Prostate gland (tissue), 2 donors: ENCODE results near the gene NAA15. TPM values are rescaled to one million over a fixed set of nuclear protein-coding genes. Genes with fewer than 3 reads are reported as not detected.

Experiments used
- DNase-seq: peaks from one replicate; pipeline ENCODE4 v3.0.0-alpha.2; 2019; ENCODE audit warnings: low spot score
- H3K27ac ChIP-seq, 2 donors: fragments of 200-600 bp; sonication (generic); 2 replicates each; pipeline ENCODE4 v1.5.1; 2017 to 2019
- H3K27me3 ChIP-seq: fragments of 200-600 bp; sonication (generic); replicated peaks from 2 replicates; pipeline ENCODE4 v1.5.1; 2019; ENCODE audit not compliant: insufficient read depth
- H3K36me3 ChIP-seq, 2 donors: fragments of 200-600 bp; sonication (generic); 1 replicate in 1 of 2; 2 replicates in 1 of 2; pipeline versions ENCODE4 v1.5.1 to v1.8.1; 2017 to 2019
- H3K4me1 ChIP-seq: fragments of 200-600 bp; sonication (generic); replicated peaks from 2 replicates; pipeline ENCODE4 v1.5.1; 2019
- H3K4me3 ChIP-seq, 2 donors: fragments of 200-600 bp; sonication (generic); 2 replicates each; pipeline ENCODE4 v1.5.1; 2017 to 2019
- H3K9me3 ChIP-seq: fragments of 200-600 bp; sonication (generic); 2 replicates; pipeline ENCODE4 v1.5.1; 2017
- CTCF ChIP-seq, 4 experiments: fragments of 200-600 bp in 2 of 4; fragments of 450-650 bp in 2 of 4; sonication (generic) in 2 of 4; IDR thresholded peaks; 1 replicate in 3 of 4; 2 replicates in 1 of 4; pipeline ENCODE4 v1.5.1; 2016 to 2019; ENCODE audit warnings: antibody characterized with exemption in 4 of 4, mild to moderate bottlenecking in 2 of 4, moderate library complexity in 2 of 4
- POLR2A ChIP-seq: fragments of 450-650 bp; IDR thresholded peaks from one replicate; pipeline ENCODE4 v1.6.1; 2016; ENCODE audit warnings: antibody characterized with exemption, mild to moderate bottlenecking
- POLR2AphosphoS5 ChIP-seq: sonication (generic); formaldehyde crosslinking; IDR thresholded peaks from one replicate; pipeline ENCODE4 v1.6.1; 2017; ENCODE audit warnings: antibody characterized with exemption
- WGBS: methylation state at CpG from one replicate; pipeline ENCODE4 v1.1.5; 2018; 5-methylcytosine and 5-hydroxymethylcytosine counted together
- intact Hi-C: fragments of 100-400 bp; cut with DNase I; formaldehyde crosslinking; loops from one replicate; pipeline ENCODE4 v1.14.2; 2022
- total RNA-seq, 2 donors: library from RNA; depleted of rRNA; stranded (reverse); fragments of >200 nt; gene quantifications; one replicate each; pipeline ENCODE4 v1.1.0, GENCODE V29; 2016

The NAA15 gene
- total RNA-seq, 2 donors from 2014 or later, result 19.3 to 22.9 TPM

- H3K4me3 ChIP-seq, result no peak overlapping the region
- no peak for TF ChIP-seq CTCF (IDR thresholded peaks at IDR 0.05)
- TF ChIP-seq POLR2A, result no peak
- TF ChIP-seq POLR2AphosphoS5, result no peak
- 100% methylated on average over 1 of the region's 1 CpG for WGBS
- H3K36me3 ChIP-seq, result no peaks in the 10 kb centered on the region
- no peak for DNase-seq
- no peaks in the 10 kb centered on the region for H3K4me1 ChIP-seq
- intact Hi-C loops, result no loop called here
- no peaks in the 10 kb centered on the region for H3K9me3 ChIP-seq
- H3K27me3 ChIP-seq, result peaks cover 1% of the 10 kb centered on the region
- H3K27ac ChIP-seq, result no peak overlapping the region
Observed at GRCh38 chr4:139274790-139275189, 26.5 kb upstream of the NAA15 start.

- TF ChIP-seq POLR2A (no peak), CTCF (IDR thresholded peaks at IDR 0.05) (no peak), POLR2AphosphoS5 (no peak)
- intact Hi-C loops, result no loop called here
- WGBS, result 94% methylated on average over 4 of the region's 4 CpGs
Observed at GRCh38 chr4:139275281-139275735, 26.0 kb upstream of the NAA15 start.

DNA sequence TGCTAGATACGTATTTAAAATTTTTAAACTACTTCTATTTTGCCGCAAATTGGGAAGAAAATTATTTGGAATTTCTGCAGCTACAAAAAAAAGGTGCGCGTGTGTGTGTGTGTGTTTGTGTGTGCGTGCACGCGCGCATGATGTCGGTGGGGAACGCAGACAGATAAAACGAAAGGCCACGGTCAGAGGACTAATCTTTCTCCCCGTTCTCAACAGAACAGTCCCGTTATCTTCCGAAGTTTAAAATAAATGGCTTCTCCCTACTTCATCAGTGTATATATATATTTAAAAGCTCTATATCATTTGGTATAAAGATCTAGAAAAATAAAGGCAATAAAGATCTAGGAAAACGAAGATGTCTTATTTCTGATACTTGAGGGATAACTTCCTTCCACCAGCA lies 22.8 kb upstream of the NAA15 start:
- intact Hi-C loops, result no loop called here
- Histone ChIP-seq H3K27me3 (peaks cover 1% of the 10 kb centered on the region), H3K36me3 (no peaks in the 10 kb centered on the region), H3K9me3 (no peaks in the 10 kb centered on the region), H3K4me1 (no peaks in the 10 kb centered on the region), H3K4me3 (no peak overlapping the region), H3K27ac (no peak overlapping the region)
- WGBS, result 73% methylated on average over 16 of the region's 16 CpGs
- DNase-seq, result no peak
- no peak for TF ChIP-seq CTCF (IDR thresholded peaks at IDR 0.05)
- TF ChIP-seq POLR2AphosphoS5, result no peak
- no peak for TF ChIP-seq POLR2A

More at GRCh38 chr4:139275281-139275735, 26.0 kb upstream of the NAA15 start:
- Histone ChIP-seq H3K36me3 (no peaks in the 10 kb centered on the region), H3K27ac (no peak overlapping the region), H3K4me3 (no peak overlapping the region), H3K4me1 (no peaks in the 10 kb centered on the region), H3K9me3 (no peaks in the 10 kb centered on the region), H3K27me3 (peaks cover 1% of the 10 kb centered on the region)
- no peak for DNase-seq

GRCh38 chr4:139278912-139279759 lies 22.2 kb upstream of the NAA15 start:
- WGBS, result 22% methylated on average over 40 of the region's 40 CpGs
- Histone ChIP-seq H3K4me1 (no peaks in the 10 kb centered on the region), H3K27me3 (peaks cover 1% of the 10 kb centered on the region), H3K36me3 (no peaks in the 10 kb centered on the region), H3K4me3 (peak overlapping the region; percentile 22 to 27), H3K27ac (no peak overlapping the region), H3K9me3 (no peaks in the 10 kb centered on the region)
- TF ChIP-seq CTCF (IDR thresholded peaks at IDR 0.05) (no peak), POLR2AphosphoS5 (no peak), POLR2A (no peak)
- intact Hi-C loops, result no loop called here
- no peak for DNase-seq
